BLaER1 (cell line): ENCODE measurements around the gene SSPN.

ENCODE experiments used
- H3K27ac ChIP-seq: shearing (Covaris generic); formaldehyde crosslinking; 2 replicates; pipeline ENCODE4 v1.8.1; 2022
- H3K27me3 ChIP-seq: shearing (Covaris generic); formaldehyde crosslinking; 2 replicates; pipeline ENCODE4 v1.8.1; 2022
- H3K36me3 ChIP-seq: shearing (Covaris generic); formaldehyde crosslinking; 2 replicates; pipeline ENCODE4 v1.8.1; 2022
- H3K4me1 ChIP-seq: shearing (Covaris generic); formaldehyde crosslinking; 2 replicates; pipeline ENCODE4 v1.8.1; 2022
- H3K4me2 ChIP-seq: shearing (Covaris generic); formaldehyde crosslinking; 2 replicates; pipeline ENCODE4 v1.8.1; 2022
- H3K4me3 ChIP-seq: shearing (Covaris generic); formaldehyde crosslinking; 2 replicates; pipeline ENCODE4 v1.8.1; 2022
- H3K9ac ChIP-seq: shearing (Covaris generic); formaldehyde crosslinking; 2 replicates; pipeline ENCODE4 v1.8.1; 2022
- H3K9me3 ChIP-seq: shearing (Covaris generic); formaldehyde crosslinking; 2 replicates; pipeline ENCODE4 v1.8.1; 2022
- H4K20me1 ChIP-seq: shearing (Covaris generic); formaldehyde crosslinking; 2 replicates; pipeline ENCODE4 v1.8.1; 2022
- Cebpa-rat ChIP-seq: shearing (Covaris generic); IDR thresholded peaks from 2 replicates; pipeline ENCODE4 v1.8.1; 2022

The SSPN gene, protein sequence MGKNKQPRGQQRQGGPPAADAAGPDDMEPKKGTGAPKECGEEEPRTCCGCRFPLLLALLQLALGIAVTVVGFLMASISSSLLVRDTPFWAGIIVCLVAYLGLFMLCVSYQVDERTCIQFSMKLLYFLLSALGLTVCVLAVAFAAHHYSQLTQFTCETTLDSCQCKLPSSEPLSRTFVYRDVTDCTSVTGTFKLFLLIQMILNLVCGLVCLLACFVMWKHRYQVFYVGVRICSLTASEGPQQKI

GRCh38 chr12:26195250-26195640 lies at the start of gene SSPN:
Gene SSPN, plus strand, starts transcription at chr12:26195573. Its CDS starts 100 bp downstream, at chr12:26195673.
- Histone ChIP-seq H4K20me1 (no peaks in the 10 kb centered on the region), H3K27ac (no peak within 1 kb of the TSS), H3K4me1 (no peaks in the 10 kb centered on the region), H3K9ac (no peak within 1 kb of the TSS), H3K36me3 (no peaks in the 10 kb centered on the region), H3K4me3 (no peak within 1 kb of the TSS), H3K9me3 (peaks cover 12% of the 10 kb centered on the region), H3K4me2 (no peak within 1 kb of the TSS), H3K27me3 (peaks cover 40% of the 10 kb centered on the region)
- no peak for TF ChIP-seq Cebpa-rat

DNA sequence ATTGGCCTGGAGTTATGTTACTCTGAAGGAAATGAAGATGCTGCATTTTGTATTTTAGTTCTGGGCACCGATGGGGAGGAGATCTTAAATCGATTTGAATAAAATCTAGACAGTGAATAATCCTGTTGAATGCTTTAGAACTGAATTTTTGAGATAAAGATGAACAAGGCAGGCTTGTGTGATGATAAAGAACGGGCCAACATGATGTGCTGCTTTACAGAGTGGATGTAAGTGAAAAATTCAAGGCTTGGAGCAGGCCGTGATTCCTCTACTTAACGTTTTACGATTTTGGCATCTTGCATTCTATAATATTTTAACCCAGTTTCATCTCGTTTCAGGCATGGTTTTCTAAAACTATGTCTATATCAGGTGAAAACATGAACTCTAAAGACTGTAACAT lies 47.1 kb upstream of the SSPN start:
- Histone ChIP-seq H3K27me3 (no peaks in the 10 kb centered on the region), H3K4me3 (no peak overlapping the region), H3K36me3 (no peaks in the 10 kb centered on the region), H3K4me2 (no peak overlapping the region), H3K9ac (no peak overlapping the region), H4K20me1 (no peaks in the 10 kb centered on the region), H3K9me3 (no peaks in the 10 kb centered on the region), H3K4me1 (no peaks in the 10 kb centered on the region), H3K27ac (no peak overlapping the region)
- TF ChIP-seq Cebpa-rat = no peak

- no peaks in the 10 kb centered on the region for H3K4me1 ChIP-seq
- TF ChIP-seq Cebpa-rat = no peak
- H3K9me3 ChIP-seq = no peaks in the 10 kb centered on the region
- no peaks in the 10 kb centered on the region for H3K36me3 ChIP-seq
- no peaks in the 10 kb centered on the region for H3K27me3 ChIP-seq
- no peak overlapping the region for H3K9ac ChIP-seq
- H3K4me2 ChIP-seq = no peak overlapping the region
- H4K20me1 ChIP-seq = no peaks in the 10 kb centered on the region
- no peak overlapping the region for H3K4me3 ChIP-seq
- H3K27ac ChIP-seq = no peak overlapping the region
Observed at GRCh38 chr12:26149968-26150500, 45.3 kb upstream of the SSPN start.

DNA sequence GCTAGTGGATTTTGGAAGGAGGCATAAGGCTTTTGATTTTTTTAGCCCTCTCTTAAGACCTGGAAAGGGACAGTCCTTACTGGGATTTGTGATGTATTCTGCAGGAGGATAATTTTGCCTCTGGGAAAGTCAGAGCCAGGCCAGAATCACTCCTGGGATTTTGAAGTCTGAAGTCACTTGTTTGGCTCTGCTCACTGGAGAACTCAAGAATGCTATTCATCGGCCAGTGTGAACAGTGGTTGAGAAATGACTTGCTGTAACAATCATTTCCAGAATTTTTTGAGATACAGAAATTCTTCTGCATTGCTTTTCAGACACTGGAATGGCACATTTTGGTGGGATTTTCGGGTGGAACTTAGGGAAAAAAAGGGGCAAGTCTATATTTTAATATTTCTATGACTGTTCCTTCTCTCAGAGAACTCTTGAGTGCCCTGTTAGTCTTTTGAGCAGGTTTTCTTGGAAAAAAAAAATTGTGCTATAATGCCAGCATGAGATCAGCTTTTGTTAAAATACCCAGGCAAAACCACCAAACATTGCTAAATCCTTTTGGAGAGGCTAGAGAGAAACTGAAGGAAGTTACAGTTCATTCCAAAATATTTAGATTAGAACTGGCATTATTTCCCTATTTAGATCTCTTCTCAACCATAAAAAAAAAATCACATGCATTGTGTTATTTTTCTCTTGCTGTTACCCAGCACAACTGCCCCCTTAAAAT lies 44.5 kb upstream of the SSPN start:
- no peaks in the 10 kb centered on the region for H3K9me3 ChIP-seq
- no peak overlapping the region for H3K27ac ChIP-seq

GRCh38 chr12:26152507-26153102 lies 42.8 kb upstream of the SSPN start:
- Histone ChIP-seq H3K27ac (no peak overlapping the region), H3K9me3 (no peaks in the 10 kb centered on the region), H3K4me2 (no peak overlapping the region), H3K9ac (no peak overlapping the region), H3K27me3 (no peaks in the 10 kb centered on the region), H3K4me3 (no peak overlapping the region), H4K20me1 (no peaks in the 10 kb centered on the region), H3K36me3 (no peaks in the 10 kb centered on the region), H3K4me1 (no peaks in the 10 kb centered on the region)
- no peak for TF ChIP-seq Cebpa-rat

More for the DNA sequence above, 44.5 kb upstream of the SSPN start:
- Histone ChIP-seq H3K9ac (no peak overlapping the region), H3K4me3 (no peak overlapping the region), H3K4me2 (no peak overlapping the region), H4K20me1 (no peaks in the 10 kb centered on the region), H3K36me3 (no peaks in the 10 kb centered on the region), H3K4me1 (no peaks in the 10 kb centered on the region), H3K27me3 (no peaks in the 10 kb centered on the region)
- no peak for TF ChIP-seq Cebpa-rat

- no peaks in the 10 kb centered on the region for H3K36me3 ChIP-seq
- H3K27ac ChIP-seq = no peak overlapping the region
- H4K20me1 ChIP-seq = no peaks in the 10 kb centered on the region
- no peaks in the 10 kb centered on the region for H3K9me3 ChIP-seq
- H3K4me2 ChIP-seq = no peak overlapping the region
- no peak for TF ChIP-seq Cebpa-rat
- H3K4me3 ChIP-seq = no peak overlapping the region
- H3K9ac ChIP-seq = no peak overlapping the region
- no peaks in the 10 kb centered on the region for H3K27me3 ChIP-seq
- no peaks in the 10 kb centered on the region for H3K4me1 ChIP-seq
Observed at GRCh38 chr12:26153421-26154154, 41.8 kb upstream of the SSPN start.

- no peak for TF ChIP-seq Cebpa-rat
- no peak overlapping the region for H3K4me3 ChIP-seq
- H3K4me1 ChIP-seq = no peaks in the 10 kb centered on the region
- no peaks in the 10 kb centered on the region for H4K20me1 ChIP-seq
- no peaks in the 10 kb centered on the region for H3K9me3 ChIP-seq
- H3K27me3 ChIP-seq = no peaks in the 10 kb centered on the region
- no peaks in the 10 kb centered on the region for H3K36me3 ChIP-seq
- no peak overlapping the region for H3K9ac ChIP-seq
- no peak overlapping the region for H3K27ac ChIP-seq
- H3K4me2 ChIP-seq = no peak overlapping the region
Observed at GRCh38 chr12:26156201-26156871, 39.0 kb upstream of the SSPN start.

DNA sequence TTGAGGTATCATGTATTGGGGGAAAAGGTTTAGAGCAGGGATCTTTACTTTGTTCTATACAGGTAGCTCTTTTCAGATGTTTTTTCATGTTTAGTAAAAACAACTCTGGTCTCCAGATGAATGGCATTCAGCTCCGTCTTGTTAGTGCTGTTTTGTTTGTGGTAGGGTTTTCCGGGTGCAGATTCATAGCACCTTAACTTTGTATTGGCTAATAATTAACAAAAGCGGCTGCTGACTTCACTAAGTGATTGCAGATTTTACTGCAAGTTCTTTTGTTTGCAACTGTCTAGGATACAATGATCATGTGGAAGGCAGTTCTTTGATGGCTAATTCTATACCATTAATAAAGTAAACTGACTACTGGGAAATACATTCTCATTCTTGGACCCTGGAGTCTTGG lies 38.4 kb upstream of the SSPN start:
- no peak overlapping the region for H3K27ac ChIP-seq
- no peak overlapping the region for H3K9ac ChIP-seq
- H3K4me3 ChIP-seq = no peak overlapping the region
- H3K4me2 ChIP-seq = no peak overlapping the region
- no peak for TF ChIP-seq Cebpa-rat
- no peaks in the 10 kb centered on the region for H3K9me3 ChIP-seq
- no peaks in the 10 kb centered on the region for H3K4me1 ChIP-seq
- no peaks in the 10 kb centered on the region for H4K20me1 ChIP-seq
- no peaks in the 10 kb centered on the region for H3K27me3 ChIP-seq
- no peaks in the 10 kb centered on the region for H3K36me3 ChIP-seq

DNA sequence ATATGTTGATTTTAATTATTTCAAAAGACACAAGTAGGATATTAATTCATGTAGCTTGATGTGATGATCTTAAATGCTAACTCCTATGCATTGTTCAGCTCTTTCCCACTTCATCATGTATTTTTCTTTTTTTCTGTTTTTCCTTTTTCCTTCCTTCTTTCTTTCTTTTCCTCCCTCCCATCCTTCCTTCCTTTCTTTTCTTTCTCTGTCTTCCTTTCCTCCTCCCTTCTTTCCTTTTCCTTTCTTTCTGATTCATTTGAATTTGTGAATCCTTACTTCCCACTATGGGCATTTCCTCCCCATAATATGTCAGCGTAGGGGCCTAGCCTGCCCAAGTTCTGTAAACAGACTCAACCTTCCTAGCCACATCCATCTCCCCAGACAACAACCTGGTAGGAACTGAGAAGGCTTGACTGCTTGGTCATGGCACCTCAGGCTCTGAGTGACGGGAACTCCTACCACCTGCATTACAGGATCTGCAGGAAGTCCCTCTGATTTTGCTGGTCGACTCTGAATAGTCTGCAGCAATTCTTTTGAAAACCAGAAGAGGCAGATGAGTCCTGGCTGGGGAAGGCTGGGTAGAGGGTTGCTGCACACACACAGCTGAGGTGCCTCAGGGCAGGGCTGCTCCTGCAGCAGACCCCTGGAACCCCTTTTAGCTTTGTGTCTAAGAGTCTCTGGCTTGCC lies 37.2 kb upstream of the SSPN start:
- TF ChIP-seq Cebpa-rat = no peak
- Histone ChIP-seq H3K4me1 (no peaks in the 10 kb centered on the region), H3K36me3 (no peaks in the 10 kb centered on the region), H3K4me2 (no peak overlapping the region), H3K9ac (no peak overlapping the region), H3K27ac (no peak overlapping the region), H3K4me3 (no peak overlapping the region), H3K9me3 (no peaks in the 10 kb centered on the region), H4K20me1 (no peaks in the 10 kb centered on the region), H3K27me3 (no peaks in the 10 kb centered on the region)
